HTR-8/SVneo (cell line): Measurements from ENCODE around the gene EVC.
A peak's percentile ranks its signal among the peaks of the same experiment; 100 is the strongest.
"Not testable (repeated sequence)": the region's sequence is repeated elsewhere in the genome, so short reads cannot be mapped to it uniquely, and the experiment has no call there.

Experiments used
- DNase-seq: peaks from one replicate; pipeline ENCODE4 v3.0.0; 2011; ENCODE audit warnings: low spot score, mixed read lengths; ENCODE audit not compliant: insufficient read length
- FAIRE-seq: peaks from 2 replicates; lab custom pipeline; 2011; peaks lifted over from hg19 to GRCh38; lab: Jason Lieb, UNC

EVC gene

DNA sequence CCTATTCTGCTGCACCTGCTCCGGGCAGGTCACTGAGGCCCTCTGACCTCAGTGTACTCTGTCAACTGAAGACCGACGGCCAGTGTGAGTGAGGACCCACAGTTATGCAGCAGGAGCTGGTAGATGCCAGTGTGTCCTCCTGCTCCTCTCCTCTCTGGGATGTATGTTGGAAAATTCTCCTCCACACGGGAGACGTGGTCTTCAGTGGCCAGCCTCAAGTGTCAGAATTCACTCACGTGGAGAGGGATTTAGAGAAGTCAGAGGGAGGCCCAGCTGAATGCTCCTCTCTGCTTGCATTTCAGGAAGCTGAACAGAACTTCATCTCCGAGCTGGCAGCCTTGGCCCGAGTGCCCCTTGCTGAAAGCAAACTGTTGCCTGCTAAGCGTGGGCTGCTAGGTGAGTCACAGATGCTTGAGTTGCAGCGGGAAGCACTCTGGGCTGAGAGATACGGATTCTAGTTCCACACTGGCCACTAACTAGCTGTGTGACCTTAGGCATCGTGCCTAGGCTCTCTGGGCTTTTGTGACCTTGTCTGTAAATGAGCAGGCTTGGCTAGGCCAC, 98.3 kb downstream of the EVC start:
- no peak for FAIRE-seq
- DNase-seq, result no peak

DNA sequence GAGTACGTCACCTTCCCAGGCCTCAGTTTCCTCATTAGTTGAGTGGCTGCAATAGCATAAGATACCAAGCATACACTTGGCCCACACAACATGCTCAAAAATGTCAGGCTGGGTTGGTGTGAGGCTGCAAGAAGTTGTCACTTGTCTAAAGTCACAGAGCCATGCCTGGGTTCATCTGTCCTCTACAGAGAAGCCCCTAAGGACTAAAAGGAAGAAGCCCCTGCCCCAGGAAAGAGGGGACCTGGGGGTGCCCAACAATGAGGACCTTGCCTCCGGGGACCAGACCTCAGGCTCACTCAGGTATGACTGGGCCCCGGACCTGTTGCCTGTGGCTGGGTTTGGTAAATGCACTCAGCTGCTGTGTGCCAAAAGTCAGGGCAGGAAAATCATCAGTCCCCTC, 99.2 kb downstream of the EVC start:
- FAIRE-seq, result no peak
- no peak for DNase-seq

DNA sequence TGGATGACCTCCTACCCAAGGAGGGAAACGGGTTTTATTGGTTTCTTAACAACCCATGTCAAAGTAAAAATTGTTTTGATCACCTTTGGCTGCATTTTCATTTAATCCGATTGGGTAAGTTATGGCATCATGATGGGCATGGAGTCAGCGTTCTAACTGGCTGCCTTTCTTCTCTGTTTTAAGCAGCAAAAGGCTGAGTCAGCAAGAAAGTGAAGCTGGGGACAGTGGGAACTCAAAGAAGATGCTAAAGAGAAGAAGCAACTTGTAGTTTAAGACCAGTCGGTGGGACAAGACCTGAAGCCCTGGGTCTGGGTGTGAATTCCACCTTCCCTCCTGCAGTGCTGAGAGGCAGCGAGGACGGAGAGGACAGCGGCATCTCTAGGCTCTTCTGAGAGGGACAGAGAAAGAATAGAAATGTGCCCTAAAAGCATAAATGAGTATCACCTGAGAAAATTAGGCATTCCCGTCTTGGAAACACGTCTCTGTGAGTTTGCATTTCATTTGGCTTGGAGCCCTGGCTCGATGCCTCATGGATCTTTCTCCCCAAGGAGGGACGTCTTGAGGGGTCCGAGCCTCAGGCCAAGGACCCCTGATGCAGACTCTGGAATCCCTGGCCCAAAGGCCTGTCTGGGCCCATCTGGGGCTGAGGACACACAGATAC, 99.9 kb downstream of the EVC start:
- DNase-seq (no peak), FAIRE-seq (no peak)

DNA sequence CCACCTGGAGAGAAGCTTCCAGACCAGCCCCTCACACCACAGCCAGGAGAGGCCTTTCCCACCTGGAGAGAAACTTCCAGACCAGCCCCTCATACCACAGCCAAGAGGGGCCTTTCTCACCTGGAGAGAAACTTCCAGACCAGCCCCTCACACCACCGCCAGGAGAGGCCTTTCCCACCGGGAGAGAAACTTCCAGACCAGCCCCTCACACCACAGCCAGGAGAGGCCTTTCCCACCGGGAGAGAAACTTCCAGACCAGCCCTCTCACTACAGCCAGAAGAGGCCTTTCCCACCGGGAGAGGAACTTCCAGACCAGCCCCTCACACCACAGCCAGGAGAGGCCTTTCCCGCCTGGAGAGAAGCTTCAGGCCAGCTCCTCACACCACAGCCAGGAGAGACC, 101.1 kb downstream of the EVC start:
- not testable (repeated sequence) for FAIRE-seq, DNase-seq

DNA sequence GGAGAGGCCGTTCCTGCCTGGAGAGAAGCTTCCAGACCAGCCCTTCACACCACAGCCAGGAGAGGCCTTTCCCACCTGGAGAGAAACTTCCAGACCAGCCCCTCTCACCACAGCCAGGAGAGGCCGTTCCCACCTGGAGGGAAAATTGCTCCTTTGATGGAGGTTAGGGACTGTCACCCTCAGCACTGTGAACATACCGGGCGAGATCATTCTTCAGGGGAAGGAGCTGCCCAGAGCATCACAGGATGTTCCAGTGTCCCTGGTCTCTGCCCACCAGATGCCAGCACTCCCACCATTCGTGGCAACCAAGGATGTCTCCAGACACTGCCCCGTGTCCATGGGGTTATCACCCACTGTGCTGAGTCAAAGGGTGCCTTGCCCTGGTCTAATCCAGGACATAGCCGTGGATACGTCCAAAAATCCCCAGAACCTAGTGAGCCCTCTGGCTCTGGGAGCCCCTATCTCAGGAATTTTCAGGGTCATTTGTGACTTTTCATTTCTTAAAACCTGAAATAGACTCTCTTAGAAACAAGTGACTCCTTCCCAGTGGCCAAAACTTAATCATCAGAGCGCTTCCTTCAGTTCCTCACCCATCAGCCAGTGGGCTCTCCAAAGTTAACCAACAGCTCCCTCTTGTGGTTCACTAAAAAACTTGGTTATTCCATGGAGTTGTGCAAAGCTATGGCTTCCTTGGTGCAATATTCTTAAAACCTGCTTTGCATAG, 101.7 kb downstream of the EVC start:
- FAIRE-seq (no peak), DNase-seq (peak; percentile 82)

DNA sequence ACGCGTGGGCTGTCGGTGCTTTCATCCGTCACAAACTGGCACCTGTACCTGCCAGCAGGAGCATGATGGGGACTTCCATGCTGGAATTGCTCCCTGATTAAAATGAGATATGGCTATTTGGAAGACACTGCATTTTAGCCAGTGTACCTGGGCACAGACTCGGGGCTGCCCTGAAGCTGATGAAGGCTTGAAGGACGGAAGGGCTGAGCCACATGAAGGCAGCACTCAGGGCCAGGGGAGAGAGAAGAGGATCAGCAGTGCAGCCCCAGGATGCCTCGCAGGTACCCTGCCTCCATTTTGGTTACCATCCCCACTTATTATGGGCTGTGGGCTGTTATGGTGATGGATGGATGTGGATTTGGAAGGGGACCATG, 102.9 kb downstream of the EVC start:
- FAIRE-seq, result no peak
- DNase-seq, result no peak

DNA sequence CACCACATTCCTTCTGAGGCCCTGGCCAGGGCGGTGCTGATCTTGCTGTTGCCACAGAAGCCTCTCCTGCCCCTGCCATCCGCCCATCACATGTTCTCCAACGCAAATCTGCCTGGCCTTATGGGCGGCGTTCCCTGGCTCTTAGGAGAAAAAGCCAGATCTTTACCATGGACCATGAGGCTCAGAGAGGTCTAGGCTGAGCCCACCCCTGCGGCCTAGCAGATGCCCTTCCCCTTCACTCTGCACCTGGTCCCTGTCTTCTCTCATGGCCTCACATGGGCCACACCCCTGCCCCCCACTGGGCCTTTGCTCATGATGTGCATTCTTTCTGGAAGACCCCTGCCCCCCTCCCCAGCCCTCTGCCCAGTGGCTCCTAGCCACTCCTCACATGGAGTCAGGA, 103.4 kb downstream of the EVC start:
- no peak for FAIRE-seq
- DNase-seq, result no peak

DNA sequence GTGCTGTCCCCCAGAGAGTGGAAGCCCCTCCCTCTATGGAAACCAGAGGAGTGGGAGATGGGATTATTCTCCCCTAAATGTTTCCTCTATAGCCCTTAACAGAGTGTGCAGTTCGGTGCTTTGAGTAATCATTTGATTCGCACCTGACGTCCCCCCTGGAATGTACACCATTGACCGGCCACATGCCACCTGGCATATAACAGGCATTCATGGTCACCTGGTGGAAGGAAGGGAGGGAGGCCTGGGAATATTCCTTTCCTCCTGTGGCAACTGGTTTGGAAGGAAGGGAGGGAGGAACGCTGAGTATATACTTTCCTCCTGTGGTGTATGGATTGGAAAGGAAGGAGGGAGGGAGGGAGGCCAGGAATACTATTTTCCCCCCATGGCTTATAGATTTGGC, 104.6 kb downstream of the EVC start:
- no peak for FAIRE-seq
- DNase-seq, result no peak

DNA sequence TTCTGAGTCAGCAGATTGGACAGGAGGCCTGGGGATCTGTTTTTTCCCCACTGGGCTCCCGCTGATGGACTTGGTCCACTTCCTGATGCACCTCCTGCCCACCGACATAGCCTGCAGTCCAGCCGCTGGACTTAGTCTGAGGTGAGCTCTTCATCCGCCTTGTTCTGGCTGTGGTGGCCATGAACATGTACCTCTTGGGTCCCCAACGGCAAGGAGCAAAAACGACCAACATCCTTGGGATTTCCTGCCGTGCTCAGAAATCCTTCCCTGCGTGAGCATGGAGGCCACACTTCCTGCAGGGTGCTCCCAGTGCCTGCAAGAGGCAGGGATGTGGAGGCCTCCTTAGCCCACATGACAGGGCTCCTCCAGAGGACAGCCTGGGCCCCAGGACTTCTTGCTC, 105.1 kb downstream of the EVC start:
- DNase-seq (no peak), FAIRE-seq (no peak)

DNA sequence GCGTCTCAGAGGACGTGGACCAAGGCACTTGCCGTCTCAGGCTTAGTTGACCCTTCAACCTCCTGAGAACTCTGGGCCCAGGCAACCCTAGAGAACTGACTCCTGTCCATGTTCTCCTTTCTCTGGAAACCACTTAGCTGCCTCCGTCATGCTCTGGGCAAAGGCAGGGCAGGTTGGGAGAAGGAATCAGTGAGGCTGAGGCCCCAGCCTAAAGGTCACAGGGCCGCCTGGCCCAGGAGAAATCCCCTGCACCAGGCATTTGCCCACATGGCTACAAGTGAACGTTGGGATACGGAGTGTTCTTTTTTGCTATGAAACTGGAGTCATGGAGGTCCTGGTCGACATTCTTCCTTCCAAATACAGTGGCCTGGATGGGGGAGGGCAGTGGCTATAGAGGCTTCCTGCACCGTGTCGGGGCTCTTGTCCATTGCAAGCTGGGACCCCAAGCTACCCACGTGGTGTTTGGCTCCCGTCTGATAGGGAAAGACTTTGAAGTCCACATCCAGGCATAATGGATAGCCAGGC, 105.9 kb downstream of the EVC start:
- FAIRE-seq (no peak), DNase-seq (no peak)

DNA sequence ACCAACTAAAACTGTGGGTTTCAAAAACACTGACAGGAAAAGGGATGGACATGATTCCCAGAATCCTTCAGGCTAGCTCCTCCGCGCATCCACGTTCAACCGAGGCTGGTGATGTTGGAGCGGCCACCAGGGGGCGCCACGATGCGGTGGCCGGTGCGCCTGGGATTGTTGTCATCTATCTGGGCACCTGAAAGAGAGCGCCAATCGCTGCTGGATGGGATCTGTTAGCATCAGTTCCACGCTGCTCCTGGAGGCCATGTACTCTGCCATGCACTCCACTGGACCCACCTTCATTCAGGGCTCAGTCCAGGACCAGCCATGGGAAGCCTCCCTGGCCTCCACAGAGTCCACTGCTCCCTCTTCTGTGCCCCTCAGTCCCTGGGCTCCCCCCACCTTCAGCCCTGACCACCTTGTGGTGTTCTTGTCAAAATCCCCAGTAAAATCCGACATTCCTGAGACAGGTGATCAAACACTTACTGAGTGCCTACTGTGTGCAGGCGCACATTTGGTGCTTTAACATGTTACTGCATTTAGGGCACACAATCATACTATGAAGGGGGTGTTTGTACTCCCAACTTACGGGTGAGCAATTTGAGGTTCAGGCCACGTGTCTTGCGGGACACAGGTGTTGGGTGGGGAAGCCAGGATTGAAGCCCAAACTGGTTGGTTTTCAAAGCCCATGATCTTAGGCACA, 110.8 kb downstream of the EVC start:
- FAIRE-seq, result no peak

DNA sequence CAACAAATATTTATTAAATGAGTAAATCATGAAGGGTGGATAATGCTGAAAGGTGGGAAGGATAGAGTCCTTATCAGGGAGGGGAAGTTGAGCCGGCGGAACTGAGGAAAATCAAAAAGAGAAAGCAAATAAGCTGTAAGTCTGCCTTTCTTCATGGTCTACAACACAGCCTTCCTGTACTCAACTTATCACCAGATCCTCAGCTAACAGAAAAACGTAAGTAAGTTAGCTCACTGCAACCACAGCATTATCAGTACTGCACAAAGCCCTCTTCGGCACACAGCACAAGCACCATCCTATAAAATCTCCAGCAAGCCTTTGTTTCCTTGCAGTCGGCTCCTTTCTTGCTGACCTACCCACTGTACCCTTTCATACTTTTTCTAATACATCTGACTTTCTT, 111.6 kb downstream of the EVC start:
- FAIRE-seq (no peak), DNase-seq (no peak)

More for the DNA sequence above, 110.8 kb downstream of the EVC start:
- DNase-seq, result no peak

DNA sequence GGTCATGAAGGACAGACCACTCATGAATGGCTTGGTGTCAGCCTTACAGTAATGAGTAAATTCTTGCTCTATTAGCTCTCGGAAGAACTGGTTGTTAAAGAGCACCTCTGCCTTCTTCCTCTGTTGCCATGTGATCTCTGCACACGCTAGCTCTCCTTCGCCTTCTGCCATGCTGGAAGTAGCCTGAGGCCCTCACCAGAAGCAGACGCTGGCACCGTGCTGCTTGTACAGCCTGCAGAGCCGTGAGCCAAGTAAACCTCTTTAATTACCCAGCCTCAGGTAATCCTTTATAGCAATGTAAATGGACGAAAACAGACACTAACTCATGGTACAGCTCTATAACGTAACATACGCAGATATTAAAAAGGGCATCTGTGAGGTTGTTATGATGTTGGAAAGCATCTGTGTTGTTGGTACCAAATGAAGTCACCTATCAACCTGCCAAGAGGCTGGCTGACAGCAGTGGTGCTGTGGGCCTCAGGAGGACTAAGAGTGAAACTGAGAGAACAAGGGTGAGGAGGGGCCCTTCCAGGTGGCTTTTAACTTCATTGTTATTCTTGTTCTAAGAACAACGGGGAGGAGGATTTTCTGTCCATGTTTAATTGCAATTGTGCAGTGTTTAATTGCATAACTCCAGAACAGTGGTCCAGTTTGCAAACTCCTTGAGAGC, 112.7 kb downstream of the EVC start:
- DNase-seq (no peak), FAIRE-seq (no peak)

DNA sequence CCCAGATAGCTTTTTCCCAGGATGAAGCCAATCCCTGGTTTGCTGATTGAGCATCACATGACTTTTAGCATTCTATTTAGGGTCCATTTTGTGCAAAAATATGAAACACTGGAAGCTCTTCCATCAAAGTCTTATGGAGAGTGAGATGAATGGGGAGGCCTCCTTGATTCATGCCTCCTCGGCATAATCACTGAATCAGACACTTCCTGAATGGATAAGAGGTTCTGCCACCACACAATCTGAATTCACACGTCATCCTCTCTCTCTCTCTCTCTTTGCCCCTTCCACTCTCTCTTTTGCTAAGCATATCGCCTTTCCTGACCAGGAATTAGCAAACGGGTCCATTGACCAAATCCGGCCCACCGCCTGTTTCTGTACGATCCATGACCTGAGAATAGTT, 113.2 kb downstream of the EVC start:
- DNase-seq (no peak), FAIRE-seq (no peak)

DNA sequence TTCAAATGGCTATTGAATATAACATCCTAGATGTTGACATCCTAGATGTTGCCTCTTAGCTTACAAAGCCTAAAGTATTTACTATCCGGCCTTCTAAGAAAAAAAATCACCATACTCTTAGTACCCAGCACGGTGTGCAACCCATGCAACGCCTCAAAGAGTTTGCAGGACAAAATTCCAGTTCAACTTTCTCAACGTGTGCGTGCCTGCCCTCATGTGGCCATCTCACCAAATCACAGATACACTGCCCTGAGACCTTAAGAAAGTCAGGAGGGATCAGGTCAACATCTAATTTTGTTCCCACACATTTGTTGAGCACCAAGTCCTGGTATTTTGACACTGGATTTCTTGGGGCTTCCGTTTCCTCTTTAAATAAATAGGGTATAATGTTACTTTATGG, 113.6 kb downstream of the EVC start:
- peak; percentile 53 for DNase-seq
- no peak for FAIRE-seq

DNA sequence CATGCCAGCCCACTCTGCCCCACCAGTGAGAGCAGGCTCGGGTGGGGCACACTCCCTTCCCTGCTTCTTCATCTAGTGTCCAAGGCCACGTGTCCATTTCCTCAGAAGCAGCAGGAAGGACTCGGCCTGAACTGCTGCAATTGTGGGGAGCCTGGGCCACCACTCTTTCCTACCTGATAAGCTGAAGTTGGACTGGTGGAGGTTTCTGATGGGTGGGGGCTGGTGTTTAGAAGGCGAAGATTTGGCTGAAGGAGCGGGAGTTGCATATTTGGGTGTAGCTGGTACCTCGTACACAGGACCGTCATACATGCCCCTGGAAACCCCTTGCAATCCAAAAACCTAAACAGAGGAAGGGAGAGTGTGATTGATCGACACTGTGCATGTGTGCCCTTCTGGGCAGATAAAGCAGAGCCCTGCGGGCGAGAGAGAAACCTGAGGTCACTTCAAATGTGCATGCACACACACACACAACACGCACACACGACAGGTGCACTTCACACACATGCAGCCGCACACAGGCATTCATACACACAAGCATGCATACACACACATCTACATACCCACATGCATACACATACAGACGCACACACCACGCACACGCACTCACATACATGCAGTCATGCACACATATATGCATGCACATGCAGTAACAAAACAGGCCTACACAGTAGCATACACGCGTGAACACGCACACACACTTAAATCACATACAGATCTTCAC, 114.5 kb downstream of the EVC start:
- FAIRE-seq (peak; percentile 93), DNase-seq (no peak)

DNA sequence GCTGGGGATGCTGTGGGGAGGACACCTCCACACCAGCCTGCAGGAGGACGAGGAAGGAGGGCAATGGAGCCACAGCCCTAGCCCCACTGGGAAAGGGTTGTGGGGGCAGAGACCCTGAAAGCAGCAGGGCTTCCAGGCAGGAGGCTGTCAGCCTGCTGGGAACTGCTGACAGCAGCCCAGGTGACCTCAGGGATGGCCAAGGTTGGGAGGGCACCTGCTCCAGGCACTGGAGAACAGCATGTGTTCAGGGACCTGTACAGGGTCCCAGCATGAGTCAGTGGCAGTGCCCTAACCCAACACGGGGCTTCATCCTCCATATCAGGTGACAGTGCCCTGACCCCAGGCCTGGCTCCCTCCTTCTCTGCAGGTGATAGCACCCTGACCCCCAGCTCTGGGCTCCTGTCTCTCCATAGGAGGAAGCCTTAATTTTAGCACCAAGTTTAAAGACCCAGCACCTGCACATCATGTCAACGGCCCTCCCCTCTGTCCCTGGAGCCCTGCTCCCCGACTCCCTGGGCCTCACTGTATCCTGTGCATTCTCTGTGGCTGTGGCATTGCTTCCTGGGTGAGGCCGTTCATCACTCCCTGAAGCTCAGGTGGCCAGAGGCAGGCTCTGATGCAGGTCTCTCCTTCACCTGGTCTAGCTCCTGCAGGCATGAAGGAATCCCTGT, 115.6 kb downstream of the EVC start:
- DNase-seq (no peak), FAIRE-seq (no peak)

DNA sequence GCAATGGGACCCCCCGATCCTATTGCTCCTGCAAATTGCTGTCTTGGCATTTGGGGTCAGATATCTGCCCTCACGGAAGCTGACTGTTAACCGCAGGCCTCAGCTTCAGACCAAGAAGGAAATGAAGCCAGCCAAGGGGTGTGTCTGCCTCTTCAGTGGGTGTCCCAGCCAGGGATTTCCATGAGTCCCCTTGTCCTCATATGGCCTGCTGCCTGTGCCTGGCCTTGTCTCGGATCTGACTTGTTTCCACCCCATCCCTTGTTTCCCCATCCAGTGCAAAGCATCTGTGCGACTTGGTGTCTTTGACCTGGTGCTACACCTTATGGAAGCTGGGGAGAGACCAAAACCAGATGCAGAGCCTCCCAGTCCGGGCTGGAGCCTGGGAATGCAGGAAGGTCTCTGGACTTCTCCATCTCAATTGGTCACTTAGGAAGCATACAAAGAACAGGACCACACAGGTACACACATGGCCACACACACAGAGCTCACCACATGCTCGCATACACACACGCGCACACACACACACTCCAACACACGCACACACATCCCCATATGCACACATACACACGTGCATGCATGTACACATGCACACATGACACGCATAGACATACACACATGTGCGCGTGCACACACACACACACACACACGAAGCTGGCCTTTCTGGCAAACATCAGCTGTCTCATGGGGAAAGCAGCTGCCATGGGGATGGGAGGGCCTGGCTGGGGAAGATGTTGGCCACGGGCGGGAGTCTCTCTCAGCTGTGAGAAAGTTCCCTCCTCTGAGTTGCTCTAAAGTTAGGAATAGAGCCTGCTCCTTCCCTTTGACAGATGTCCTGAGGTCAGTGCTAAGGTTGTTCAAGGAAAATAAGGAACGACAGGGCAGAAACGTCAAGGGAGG, 116.4 kb downstream of the EVC start:
- FAIRE-seq (peak; percentile 82), DNase-seq (no peak)
